OCI-LY3 (cell line): ENCODE measurements around the gene USE1.
A peak's percentile ranks its signal among the peaks of the same experiment; 100 is the strongest.

ENCODE experiments used
- H2AFZ ChIP-seq: fragments of 200-600, 300-600 bp; shearing (Covaris generic); 2 replicates; pipeline ENCODE4 v1.6.0; 2014; ENCODE audit warnings: antibody characterized with exemption, low read depth, low read length
- H3K27ac ChIP-seq: fragments of 200-600, 300-600 bp; sonication (generic); 2 replicates; pipeline ENCODE4 v1.5.1; 2014; ENCODE audit warnings: mild to moderate bottlenecking, low read length, moderate library complexity, mixed read lengths
- H3K27me3 ChIP-seq: fragments of 200-600, 300-600 bp; sonication (generic); 2 replicates; pipeline ENCODE4 v1.6.1; 2014; ENCODE audit warnings: low read depth, low read length, mixed read lengths
- H3K36me3 ChIP-seq: fragments of 200-600, 300-600 bp; sonication (generic); replicated peaks from 2 replicates; pipeline ENCODE3; 2014; ENCODE audit warnings: low read depth, low read length, mixed read lengths
- H3K4me1 ChIP-seq: fragments of 300-600, 200-600 bp; sonication (generic); 2 replicates; pipeline ENCODE4 v1.6.1; 2014; ENCODE audit warnings: low read length, mixed read lengths
- H3K4me2 ChIP-seq: fragments of 200-600, 300-600 bp; sonication (generic); 2 replicates; pipeline ENCODE4 v1.6.1; 2014; ENCODE audit warnings: low read length, mixed read lengths
- H3K4me3 ChIP-seq: fragments of 300-600, 200-600 bp; sonication (generic); 2 replicates; pipeline ENCODE4 v1.5.1; 2014; ENCODE audit warnings: antibody characterized with exemption, mild to moderate bottlenecking, low read length, moderate library complexity
- H3K79me2 ChIP-seq: fragments of 300-600, 200-600 bp; shearing (Covaris generic); 2 replicates; pipeline ENCODE4 v1.6.1; 2014; ENCODE audit warnings: mild to moderate bottlenecking, low read length, mixed read lengths
- H3K9ac ChIP-seq: fragments of 300-600, 200-600 bp; shearing (Covaris generic); 2 replicates; pipeline ENCODE4 v1.6.0; 2014; ENCODE audit warnings: mild to moderate bottlenecking, low read length, moderate library complexity
- H3K9me3 ChIP-seq: fragments of 200-600, 300-600 bp; shearing (Covaris generic); 2 replicates; pipeline ENCODE4 v1.6.1; 2014; ENCODE audit warnings: low read length, mixed read lengths; ENCODE audit not compliant: insufficient read depth
- H4K20me1 ChIP-seq: fragments of 200-600, 300-600 bp; sonication (generic); 2 replicates; pipeline ENCODE4 v1.6.1; 2016; ENCODE audit warnings: low read length, mixed read lengths; ENCODE audit not compliant: insufficient read depth
- EZH2phosphoT487 ChIP-seq: fragments of 200-600 bp; shearing (Covaris generic); IDR thresholded peaks from 2 replicates; pipeline ENCODE4 v1.6.1; 2018; ENCODE audit warnings: antibody characterized with exemption, mixed run types, low read depth
- TF ChIP-seq, protein P1 (sequence below): fragments of 200-600, 300-600 bp; sonication (generic); IDR thresholded peaks from 2 replicates; pipeline ENCODE4 v1.5.1; 2014; ENCODE audit warnings: antibody characterized with exemption, low read length, low read depth

The USE1 gene

DNA sequence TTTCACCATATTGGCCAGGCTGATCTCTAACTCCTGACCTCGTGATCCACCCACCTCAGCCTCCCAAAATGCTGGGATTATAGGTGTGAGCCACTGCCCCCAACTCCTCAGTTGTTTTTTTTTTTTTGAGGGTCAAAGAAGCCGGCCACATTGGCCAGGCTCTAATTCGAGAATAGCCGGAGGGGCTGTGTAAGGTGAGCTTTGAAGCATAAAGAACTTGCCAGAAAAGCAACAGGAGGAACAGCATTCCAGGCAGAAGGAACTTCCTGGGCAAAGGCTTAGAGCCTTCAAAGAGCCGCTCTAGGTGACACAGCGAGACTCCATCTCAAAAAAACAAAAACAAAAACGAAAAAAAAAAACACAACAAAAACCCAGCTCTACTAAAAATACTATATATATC lies 50.9 kb downstream of the USE1 start:
- H3K4me3 ChIP-seq: peak overlapping the region; percentile 70; the same call in 1 of the 2 replicates

GRCh38 chr19:17266589-17266974 lies 51.4 kb downstream of the USE1 start:
- Histone ChIP-seq H3K4me2 (peak overlapping the region; percentile 61), H4K20me1 (no peaks in the 10 kb centered on the region), H3K27me3 (no peaks in the 10 kb centered on the region), H3K27ac (peak overlapping the region; percentile 16; the same call in 1 of the 2 replicates), H3K4me3 (peak overlapping the region; percentile 70), H2AFZ (peak overlapping the region; percentile 62; the same call in 1 of the 2 replicates), H3K4me1 (peaks cover 11% of the 10 kb centered on the region; the same call in 1 of the 2 replicates), H3K9me3 (no peaks in the 10 kb centered on the region), H3K79me2 (peaks cover 17% of the 10 kb centered on the region), H3K36me3 (peaks cover 14% of the 10 kb centered on the region), H3K9ac (peak overlapping the region; percentile 44)
- no peak for TF ChIP-seq EZH2phosphoT487
- TF ChIP-seq, protein P1, sequence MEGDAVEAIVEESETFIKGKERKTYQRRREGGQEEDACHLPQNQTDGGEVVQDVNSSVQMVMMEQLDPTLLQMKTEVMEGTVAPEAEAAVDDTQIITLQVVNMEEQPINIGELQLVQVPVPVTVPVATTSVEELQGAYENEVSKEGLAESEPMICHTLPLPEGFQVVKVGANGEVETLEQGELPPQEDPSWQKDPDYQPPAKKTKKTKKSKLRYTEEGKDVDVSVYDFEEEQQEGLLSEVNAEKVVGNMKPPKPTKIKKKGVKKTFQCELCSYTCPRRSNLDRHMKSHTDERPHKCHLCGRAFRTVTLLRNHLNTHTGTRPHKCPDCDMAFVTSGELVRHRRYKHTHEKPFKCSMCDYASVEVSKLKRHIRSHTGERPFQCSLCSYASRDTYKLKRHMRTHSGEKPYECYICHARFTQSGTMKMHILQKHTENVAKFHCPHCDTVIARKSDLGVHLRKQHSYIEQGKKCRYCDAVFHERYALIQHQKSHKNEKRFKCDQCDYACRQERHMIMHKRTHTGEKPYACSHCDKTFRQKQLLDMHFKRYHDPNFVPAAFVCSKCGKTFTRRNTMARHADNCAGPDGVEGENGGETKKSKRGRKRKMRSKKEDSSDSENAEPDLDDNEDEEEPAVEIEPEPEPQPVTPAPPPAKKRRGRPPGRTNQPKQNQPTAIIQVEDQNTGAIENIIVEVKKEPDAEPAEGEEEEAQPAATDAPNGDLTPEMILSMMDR: no peak

More for the DNA sequence above, 50.9 kb downstream of the USE1 start:
- peaks cover 17% of the 10 kb centered on the region for H3K79me2 ChIP-seq
- H2AFZ ChIP-seq: no peak overlapping the region
- no peaks in the 10 kb centered on the region for H4K20me1 ChIP-seq
- H3K4me1 ChIP-seq: peaks cover 12% of the 10 kb centered on the region
- H3K27me3 ChIP-seq: no peaks in the 10 kb centered on the region
- no peak overlapping the region for H3K27ac ChIP-seq
- H3K9me3 ChIP-seq: no peaks in the 10 kb centered on the region
- peak overlapping the region; percentile 61 for H3K4me2 ChIP-seq
- H3K36me3 ChIP-seq: peaks cover 8% of the 10 kb centered on the region
- TF ChIP-seq, protein P1: no peak
- no peak for TF ChIP-seq EZH2phosphoT487
- H3K9ac ChIP-seq: no peak overlapping the region

DNA sequence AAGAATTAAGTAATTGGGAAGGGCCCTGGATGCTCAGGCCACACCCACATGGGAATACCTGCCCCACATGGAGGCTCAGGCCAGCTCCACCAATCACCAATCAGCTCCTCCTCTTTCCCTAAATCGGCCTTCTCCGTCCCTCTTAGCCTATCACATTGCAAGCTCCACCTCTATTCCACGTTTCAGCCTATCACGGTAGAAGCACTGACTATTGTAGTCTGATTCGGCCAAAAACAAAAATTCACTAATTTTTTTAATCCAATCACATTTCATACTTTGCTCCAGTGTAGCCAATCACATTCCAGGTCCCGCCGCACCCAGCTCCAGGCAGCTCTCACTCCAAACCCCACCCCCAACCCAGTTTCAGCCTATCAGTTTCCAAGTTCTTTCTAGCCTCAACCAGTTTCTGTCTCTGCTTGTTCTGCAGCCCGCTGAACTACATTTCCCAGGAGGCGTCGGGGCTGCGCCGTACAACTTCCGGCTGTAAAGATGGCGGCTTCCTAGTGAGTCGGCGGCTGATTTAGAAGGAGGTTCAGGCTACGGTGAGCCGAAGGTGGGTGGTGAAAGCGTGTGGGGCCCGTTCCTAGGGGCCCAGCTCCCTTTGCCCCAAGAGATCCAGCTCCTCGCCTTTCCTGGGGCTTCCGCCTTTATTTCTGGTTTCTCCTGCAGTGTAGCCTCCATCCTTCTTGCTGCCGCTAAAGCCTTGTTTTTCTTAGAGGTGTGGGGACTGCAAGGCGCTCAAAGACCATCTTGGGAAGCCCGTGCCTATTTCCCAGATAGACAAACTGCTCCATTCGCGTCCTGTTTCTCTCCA lies 52.0 kb downstream of the USE1 start, which contains the start of gene BABAM1:
Gene BABAM1 (plus strand): TSS at position 469 of the 814 bp plus-strand sequence. CDS start 1,364 bp downstream, outside the sequence.
- Histone ChIP-seq H4K20me1 (no peaks in the 10 kb centered on the region), H3K9me3 (no peaks in the 10 kb centered on the region), H3K4me2 (peak within 1 kb of the TSS; percentile 99), H3K4me3 (peak within 1 kb of the TSS; percentile 89), H2AFZ (peak within 1 kb of the TSS; percentile 70), H3K4me1 (peaks cover 11% of the 10 kb centered on the region; the same call in 1 of the 2 replicates), H3K36me3 (peaks cover 14% of the 10 kb centered on the region), H3K27me3 (no peaks in the 10 kb centered on the region), H3K27ac (peak within 1 kb of the TSS; percentile 43), H3K79me2 (peaks cover 17% of the 10 kb centered on the region), H3K9ac (peak within 1 kb of the TSS; percentile 82)
- TF ChIP-seq EZH2phosphoT487: no peak
- TF ChIP-seq, protein P1: no peak

DNA sequence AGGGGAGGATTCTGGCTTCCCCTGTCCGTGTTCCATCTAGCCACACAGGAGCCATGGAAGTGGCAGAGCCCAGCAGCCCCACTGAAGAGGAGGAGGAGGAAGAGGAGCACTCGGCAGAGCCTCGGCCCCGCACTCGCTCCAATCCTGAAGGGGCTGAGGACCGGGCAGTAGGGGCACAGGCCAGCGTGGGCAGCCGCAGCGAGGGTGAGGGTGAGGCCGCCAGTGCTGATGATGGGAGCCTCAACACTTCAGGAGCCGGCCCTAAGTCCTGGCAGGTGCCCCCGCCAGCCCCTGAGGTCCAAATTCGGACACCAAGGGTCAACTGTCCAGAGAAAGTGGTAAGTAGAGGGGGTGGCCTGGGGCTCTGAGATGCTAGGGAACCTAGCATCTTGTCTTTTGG lies 53.6 kb downstream of the USE1 start:
- Histone ChIP-seq H3K9ac (no peak overlapping the region), H3K4me1 (peaks cover 11% of the 10 kb centered on the region; the same call in 1 of the 2 replicates), H4K20me1 (no peaks in the 10 kb centered on the region), H2AFZ (no peak overlapping the region), H3K79me2 (peaks cover 17% of the 10 kb centered on the region), H3K9me3 (no peaks in the 10 kb centered on the region), H3K4me3 (no peak overlapping the region), H3K27me3 (no peaks in the 10 kb centered on the region), H3K36me3 (peaks cover 17% of the 10 kb centered on the region), H3K4me2 (0 out of 2 replicates have a peak overlapping the region, but pooled peaks have one; percentile 99), H3K27ac (no peak overlapping the region)
- TF ChIP-seq, protein P1: no peak
